Erythroblast (primary cell): ENCODE data around the gene GXYLT1.

Source experiments
- DNase-seq, 2 experiments: peaks; one replicate each; lab custom pipeline; 2025; lab: John Stamatoyannopoulos, UW
- GATA1 ChIP-seq: IDR thresholded peaks from 2 replicates; pipeline ENCODE4 v1.6.1; 2011; ENCODE audit warnings: low read depth, mild to moderate bottlenecking, control low read depth, low read length, moderate library complexity
- POLR2A ChIP-seq: IDR thresholded peaks from 2 replicates; pipeline ENCODE4 v1.6.1; 2011; ENCODE audit warnings: mild to moderate bottlenecking, low read length

GXYLT1 gene

DNA sequence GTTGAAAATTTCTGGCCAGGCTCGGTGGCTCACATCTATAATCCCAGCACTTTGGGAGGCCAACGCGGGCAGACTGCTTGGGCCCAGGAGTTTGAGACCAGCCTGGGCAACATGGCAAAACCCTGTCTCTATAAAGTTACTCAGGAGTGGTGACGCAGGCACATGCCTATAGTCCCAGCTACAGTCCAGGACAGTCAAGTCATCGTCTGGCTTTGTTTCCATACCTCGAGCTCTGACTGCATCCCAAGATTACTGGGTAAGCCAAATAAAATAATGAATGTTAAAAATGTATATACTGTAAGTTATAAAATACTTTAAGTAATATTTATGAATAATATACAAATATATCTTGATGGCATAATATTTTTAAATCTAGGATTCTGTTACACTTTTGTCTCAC, 23.0 kb upstream of the GXYLT1 start:
- no peak for DNase-seq
- no peak for TF ChIP-seq POLR2A
- TF ChIP-seq GATA1, result no peak

DNA sequence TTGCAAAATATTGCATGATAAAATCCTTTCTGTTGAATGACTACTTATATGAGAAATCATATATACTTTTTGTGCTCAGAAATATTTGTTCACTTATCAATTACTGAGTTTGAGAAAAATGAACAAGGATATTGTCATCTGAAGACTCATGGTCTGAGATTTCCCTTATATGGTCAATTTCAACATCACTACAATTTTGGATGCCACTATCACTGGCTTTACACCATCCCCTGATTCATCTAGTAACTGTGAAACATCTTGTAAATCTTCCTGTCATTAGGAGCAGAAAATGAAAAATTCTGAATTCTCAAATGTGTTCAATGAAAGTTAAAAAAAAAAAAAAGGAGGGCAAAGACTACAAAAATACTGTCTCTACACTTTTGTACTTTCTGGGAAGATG, 21.8 kb upstream of the GXYLT1 start:
- TF ChIP-seq GATA1 (no peak), POLR2A (no peak)
- DNase-seq, result no peak

DNA sequence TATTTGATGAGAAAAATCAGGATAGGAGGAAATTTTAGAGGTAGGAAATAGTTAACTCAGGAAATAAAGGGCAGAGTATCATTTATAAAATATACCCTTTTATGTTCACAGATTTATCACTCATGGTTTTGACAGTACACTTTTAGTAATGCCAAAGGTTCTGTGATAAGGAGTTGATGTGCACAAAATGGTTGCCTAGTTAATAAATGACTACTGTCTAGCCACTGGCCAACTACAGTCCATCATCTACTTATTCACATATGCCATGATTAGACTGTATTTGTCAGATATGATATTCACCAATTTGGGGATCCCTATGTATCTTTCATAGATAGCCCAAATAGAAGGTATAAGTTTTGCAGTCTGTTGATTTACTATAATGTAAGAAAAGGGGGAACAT, 19.2 kb upstream of the GXYLT1 start:
- TF ChIP-seq GATA1 (no peak), POLR2A (no peak)
- no peak for DNase-seq

DNA sequence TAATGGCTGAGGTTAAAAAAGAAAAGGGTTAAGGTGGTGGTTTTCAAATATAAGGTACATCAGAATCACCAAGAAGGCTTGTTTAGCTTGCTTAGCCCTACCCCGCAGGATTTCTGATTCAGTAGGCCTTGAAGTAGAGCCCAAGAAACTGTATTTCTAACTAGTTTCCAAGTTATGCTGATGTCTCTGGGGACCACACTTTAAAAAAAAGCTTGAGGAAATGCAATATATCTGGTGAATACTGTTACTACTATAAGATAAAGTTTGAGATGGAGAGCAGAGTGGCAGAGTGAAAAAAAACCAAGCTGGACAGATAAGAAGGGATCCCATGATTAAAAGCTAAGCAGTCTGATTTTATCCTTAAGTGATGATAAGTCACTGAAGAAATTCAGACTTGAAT, 18.3 kb upstream of the GXYLT1 start:
- TF ChIP-seq POLR2A (no peak), GATA1 (no peak)
- DNase-seq, result no peak

DNA sequence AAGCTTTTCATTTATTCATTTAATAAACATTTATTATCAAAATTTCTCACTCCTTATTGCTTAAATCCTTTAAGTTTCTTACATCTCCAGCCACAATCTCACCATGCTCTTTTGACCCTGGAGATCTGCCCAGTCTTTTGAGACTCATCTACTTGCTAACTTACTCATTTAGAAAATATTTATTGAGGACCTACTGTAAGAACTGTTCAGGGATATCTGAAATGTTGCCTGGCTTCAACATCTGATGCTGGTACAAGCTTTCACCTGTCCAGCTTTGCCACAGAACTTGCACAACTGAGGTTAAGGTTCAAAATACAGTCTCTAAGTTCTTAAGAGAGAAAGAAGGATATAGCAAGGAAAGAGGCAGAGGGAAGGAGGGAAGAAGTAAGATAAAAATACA, 17.5 kb upstream of the GXYLT1 start:
- DNase-seq, result no peak
- TF ChIP-seq POLR2A (no peak), GATA1 (no peak)

DNA sequence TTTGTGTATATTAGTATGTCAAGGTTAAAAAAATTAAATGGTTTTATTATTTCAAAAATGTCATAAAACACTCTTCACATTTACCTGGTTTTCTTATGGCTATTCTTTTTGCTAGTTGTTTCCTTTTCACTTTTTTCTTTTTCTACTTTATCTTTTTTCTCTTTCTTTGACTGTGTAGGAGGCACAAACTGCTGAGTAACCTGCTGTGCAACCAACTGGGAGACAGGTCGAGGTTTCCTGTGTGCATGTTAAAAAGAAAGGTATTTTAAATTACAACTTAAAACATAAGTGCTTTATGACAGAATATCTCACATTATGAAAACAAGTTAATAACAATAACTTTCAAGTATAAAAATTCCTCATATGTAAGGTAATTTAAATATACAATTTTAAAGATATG, 16.9 kb upstream of the GXYLT1 start:
- no peak for DNase-seq
- TF ChIP-seq GATA1 (no peak), POLR2A (no peak)

DNA sequence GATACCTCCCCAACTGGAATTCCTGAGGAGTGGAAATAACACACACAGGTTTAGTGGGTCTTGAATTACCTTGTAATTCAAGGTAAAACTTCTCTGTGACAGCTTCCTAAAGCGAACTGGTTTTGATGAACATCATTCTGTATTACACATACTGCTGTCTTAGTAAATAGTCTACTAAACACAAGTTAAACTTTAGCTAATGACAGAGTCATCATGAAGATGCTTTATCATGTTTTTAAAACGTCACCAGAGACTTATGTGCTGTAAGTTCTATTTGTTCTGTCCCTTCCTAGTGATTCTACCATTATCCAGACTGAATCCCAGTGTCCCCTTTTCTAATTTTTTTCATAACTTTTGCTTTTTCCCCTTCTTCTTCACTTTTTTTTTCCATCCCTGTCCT, 11.6 kb upstream of the GXYLT1 start:
- DNase-seq, result no peak
- TF ChIP-seq GATA1 (no peak), POLR2A (no peak)

DNA sequence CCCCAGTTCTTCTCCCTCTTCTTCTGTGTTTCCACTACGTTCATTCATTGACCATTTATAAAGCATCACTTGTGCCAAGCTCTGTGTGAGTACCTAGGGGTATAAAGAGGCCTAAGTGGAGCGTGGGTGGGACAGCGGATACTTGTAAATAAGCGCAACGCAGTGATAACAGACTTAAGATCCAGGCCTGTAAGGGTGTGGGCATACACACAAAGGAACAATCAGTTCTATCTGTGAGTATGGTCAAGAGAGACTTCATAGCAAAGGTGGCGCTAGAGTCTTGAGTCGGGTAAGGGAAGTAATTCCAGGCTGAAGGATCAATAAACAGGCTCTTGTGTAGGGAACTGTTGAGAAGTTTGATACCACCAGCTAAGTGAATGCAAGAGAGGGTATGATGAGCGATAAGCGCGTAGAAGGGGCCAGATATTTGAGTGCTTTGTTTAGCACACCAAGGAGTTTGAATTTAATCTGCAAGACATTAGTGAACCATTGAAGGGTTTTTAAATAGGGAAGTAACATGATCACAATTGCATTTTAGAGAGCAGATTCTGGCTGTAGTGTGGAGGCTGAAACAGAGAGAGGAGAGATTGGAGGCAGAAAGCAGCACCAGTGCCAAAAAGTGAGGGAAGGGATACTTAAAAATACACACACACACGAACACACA, 1.0 kb upstream of the GXYLT1 start:
- no peak for TF ChIP-seq POLR2A
- peak in 1 of 2 experiments; percentile 39 for DNase-seq

DNA sequence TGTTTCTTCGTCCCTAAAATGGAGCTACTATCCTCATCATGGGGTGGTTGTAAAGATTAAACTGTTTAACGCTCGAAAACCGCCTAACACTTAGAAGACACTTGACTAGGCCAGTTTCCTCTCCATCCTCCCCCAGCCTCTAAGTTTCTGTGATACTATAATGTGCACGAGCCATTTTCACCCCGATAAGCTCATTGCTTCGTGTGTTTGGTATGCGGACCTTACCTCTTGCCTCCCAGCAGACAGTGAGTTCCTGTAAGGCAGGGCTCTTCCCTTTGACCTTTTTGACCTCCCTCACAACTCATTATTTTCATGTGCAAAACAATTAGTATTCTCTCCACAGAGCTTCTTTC, 499 bp upstream of the GXYLT1 start:
- TF ChIP-seq GATA1 (no peak), POLR2A (peak; percentile 61)
- DNase-seq, result peak in 1 of 2 experiments; percentile 67

DNA sequence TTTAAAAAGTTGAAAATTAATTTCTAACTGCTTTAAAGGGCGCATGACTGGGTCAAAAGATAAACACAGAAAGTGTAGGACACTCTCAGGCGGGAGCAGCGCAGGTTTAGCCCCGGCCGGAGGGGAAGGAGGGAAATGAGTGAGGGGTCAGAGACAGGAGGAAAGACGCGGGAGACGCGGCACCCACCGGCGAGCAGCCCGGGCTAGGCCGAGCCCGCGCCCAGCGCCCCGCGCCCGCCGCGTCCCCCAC, 591 bp downstream of the GXYLT1 start:
- no peak for TF ChIP-seq POLR2A
- no peak for TF ChIP-seq GATA1
- peak in 1 of 2 experiments; percentile 44 for DNase-seq

DNA sequence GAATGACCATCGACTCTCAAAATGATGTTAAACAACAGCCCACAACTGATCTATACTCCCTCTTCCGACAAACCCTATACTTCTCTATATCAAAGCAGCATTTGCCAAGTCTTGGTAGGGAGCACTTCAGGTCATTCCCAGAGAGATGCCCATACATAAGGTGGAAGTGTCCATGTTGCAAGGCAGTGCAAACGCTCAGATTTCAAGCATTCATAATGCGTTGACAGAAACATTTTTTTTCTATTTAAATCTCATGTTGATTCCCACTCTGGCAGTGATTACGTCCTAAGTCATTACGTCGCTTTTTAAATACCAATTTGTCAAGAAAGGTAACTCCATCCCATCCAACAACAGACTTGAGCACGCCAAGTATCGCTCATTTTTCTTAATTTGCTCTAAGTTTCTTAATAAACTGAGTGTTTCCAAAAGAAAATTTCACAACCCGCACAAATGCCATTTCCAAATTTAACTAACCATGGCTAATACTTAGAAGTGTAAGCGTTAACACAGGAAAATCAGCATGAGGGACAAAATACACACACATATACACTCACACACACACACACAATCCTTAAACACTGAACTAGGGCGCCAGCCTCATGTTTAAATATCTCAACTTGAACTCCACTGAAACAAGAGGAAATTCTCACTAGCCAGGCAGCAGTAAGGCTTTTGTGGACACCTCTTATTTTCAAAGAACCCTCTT, 1.1 kb downstream of the GXYLT1 start:
- TF ChIP-seq POLR2A (no peak), GATA1 (no peak)
- peak in 1 of 2 experiments; percentile 61 for DNase-seq

DNA sequence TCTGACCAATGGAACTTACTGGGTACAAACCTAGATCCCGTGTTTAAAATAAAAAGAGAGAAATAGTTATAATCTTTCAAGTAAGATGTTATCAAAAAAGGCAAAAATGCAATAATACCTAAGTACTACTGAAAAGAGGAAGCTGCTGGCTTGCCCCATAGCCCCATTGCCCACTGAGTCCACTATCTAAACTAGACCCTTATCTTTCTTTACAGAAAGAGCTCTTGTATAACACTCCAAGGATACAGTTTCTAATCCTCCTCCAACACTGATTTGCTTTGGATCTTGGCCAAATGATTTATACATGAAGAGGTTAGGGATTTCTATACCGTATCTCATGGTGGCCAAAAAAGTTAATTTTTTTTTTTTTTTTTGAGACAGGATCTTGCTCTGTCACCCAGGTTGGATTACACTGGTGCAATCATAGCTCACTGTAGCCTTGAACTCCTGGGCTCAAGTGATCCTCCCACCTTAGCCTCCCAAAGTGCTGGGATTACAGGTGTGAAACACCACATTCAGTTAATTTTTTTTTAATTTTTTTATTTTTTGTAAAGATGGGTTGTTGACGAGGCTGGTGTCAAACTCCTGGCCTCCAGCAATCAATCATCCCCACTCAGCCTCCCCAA, 2.6 kb downstream of the GXYLT1 start:
- peak; percentile 15 to 46 for DNase-seq
- no peak for TF ChIP-seq GATA1
- TF ChIP-seq POLR2A, result no peak

DNA sequence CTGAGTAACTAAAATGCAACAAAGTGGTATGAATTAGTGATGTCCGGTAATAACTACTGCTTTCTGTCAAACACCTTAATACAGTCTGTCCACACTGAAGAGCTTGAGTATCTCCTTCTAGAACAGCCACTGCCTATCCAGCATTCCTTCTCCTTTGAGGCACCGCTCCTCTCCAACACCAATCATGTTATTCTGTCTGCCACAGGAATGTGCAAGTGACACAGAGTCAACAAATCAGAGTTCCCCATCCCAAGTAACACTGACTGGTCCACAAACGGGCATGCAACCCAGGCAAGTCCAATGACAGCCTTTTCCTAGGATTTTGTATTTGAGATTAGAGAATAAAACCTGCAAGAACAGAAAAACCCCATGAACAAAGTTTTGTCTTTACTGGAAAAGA, 3.8 kb downstream of the GXYLT1 start:
- no peak for TF ChIP-seq POLR2A
- no peak for TF ChIP-seq GATA1
- DNase-seq, result no peak

DNA sequence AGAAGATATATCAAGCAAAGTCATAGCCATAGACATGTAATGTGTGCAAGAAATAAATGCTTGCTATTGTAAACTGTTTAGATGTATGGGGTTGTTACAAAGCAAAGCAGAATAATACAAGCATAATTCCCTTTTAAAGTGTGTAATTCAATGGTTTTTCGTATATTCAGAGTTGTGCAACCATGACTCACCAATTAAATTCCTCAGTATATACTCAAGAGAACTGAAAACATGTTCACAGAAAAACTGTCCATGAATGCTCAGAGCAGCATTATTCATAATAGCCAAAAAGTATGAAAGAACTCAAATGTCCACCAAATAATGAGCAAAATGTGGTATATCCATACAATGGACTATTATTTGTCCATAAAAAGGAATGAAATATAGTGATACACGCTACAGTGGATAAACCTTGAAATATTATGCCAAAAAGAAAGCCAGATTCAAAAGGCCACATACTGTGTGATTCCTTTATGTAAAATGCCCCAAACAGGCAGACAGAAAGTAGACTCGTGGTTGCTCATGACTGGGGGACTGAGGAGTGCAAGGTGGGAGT, 9.3 kb downstream of the GXYLT1 start:
- no peak for DNase-seq

DNA sequence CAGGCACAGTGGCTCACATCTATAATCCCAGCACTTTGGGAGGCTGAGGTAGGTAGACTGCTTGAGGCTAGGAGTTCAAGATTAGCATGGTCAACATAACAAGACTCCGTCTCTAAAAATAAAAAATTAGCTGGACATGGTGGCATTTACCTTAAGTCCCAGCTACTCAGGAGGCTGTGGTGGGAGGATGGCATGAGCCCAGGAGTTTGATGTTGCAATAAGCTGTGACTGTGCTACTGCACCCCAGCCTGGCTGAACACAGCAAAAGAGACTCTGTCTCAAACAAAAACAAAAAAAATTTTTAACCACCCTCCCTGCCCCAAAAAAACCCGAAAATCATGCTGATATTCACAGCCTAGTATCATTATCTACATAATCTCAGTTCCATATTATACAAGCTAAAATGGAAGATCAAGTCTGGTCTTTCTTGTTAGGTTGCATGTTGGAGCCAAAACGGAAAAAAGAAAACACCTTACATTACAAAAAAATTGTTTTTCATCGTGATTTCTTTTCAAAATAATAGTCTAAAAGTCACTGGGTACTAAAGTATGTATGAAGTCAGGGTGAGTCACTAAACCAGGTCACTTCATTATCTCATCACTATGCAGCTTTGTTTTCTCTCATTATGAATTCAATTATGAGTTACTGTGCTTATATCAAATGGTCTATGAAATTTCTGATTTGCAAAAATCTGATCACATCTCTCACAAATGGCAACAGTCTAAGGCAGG, 13.8 kb downstream of the GXYLT1 start:
- no peak for TF ChIP-seq POLR2A
- DNase-seq, result peak in 1 of 2 experiments; percentile 13

More for the DNA sequence above, 9.3 kb downstream of the GXYLT1 start:
- TF ChIP-seq POLR2A, result no peak
